Measurements from ENCODE around the gene XPR1.
"Not testable (repeated sequence)": the region's sequence is repeated elsewhere in the genome, so short reads cannot be mapped to it uniquely, and the experiment has no call there.

The XPR1 gene

GRCh38 chr1:180722586-180722985, 90.8 kb downstream of the XPR1 start:
- DNase-seq (ENCODE audit: low spot score), result no peak

- no peak for DNase-seq (ENCODE audit: low spot score)
Observed at GRCh38 chr1:180724055-180724454, 92.2 kb downstream of the XPR1 start.

- DNase-seq (ENCODE audit: low spot score), result not testable (repeated sequence)
Observed at GRCh38 chr1:180726024-180726423, 94.2 kb downstream of the XPR1 start.

- not testable (repeated sequence) for DNase-seq (ENCODE audit: low spot score)
Observed at GRCh38 chr1:180727751-180728150, 95.9 kb downstream of the XPR1 start.

- DNase-seq (ENCODE audit: low spot score), result no peak
Observed at GRCh38 chr1:180728472-180729106, 96.8 kb downstream of the XPR1 start.

- DNase-seq (ENCODE audit: low spot score), result no peak
Observed at GRCh38 chr1:180731131-180731530, 99.3 kb downstream of the XPR1 start.

- no peak for DNase-seq (ENCODE audit: low spot score)
Observed at GRCh38 chr1:180732866-180733265, 101.0 kb downstream of the XPR1 start.

DNA sequence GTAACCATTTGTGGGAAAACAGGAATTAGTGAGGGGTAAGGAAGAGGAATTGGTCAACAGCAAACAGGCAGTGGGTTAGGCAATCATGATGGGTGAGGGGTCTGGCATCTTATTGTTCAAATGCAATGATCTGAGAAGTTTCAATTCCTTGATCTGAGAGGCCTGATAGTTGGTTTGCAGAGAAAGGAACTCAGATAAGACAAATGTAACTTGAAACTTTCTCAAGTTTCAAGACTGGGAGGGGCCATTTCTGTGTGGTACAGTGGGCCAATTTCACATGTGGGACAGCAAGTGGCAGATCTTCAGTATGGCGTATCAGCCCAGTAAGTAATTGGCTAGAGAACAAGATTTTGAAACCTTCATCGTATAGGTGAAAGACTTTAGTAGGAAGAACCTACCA, 102.5 kb downstream of the XPR1 start:
- DNase-seq (ENCODE audit: low spot score), result no peak

- DNase-seq (ENCODE audit: low spot score), result no peak
Observed at GRCh38 chr1:180742663-180743062, 110.8 kb downstream of the XPR1 start.

DNA sequence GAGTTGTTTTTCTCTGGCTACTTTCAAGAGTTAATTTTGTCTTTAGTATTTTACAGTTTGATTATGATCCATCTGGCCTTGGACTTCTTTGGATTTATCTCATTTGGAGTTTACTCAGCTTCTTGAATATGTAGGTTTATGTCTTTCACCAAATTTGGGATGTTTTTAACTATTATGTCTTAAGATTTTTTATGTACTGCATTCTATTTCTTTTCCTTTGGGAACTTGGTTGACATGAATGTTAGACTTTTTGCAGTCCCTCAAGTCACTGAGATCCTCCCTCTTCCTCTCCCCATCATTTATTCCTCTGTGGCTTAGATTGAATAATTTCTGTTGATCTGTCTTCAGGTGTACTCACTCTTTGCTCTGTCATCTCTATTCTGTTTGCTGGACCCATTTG, 112.0 kb downstream of the XPR1 start:
- no peak for DNase-seq (ENCODE audit: low spot score)

- DNase-seq (ENCODE audit: low spot score), result no peak
Observed at GRCh38 chr1:180745098-180745497, 113.3 kb downstream of the XPR1 start.

DNA sequence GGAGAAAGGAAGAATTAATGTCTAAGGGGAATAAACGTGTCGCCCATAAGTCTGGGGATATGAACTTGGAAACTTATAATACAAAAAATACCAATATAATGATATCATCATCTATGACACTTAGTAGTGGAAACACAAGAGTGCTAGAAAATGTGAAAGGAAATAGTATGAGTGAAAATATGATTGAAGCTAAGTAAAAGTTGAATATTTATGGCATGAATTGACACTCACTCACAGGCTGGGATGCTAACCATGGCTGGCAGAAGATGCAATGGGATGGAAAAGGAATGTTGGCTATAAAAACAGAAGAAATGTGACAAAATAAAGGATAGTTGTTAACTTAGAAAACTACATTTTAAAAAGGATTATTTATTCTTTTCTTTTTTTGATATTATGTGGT, 120.1 kb downstream of the XPR1 start:
- DNase-seq (ENCODE audit: low spot score), result no peak

DNA sequence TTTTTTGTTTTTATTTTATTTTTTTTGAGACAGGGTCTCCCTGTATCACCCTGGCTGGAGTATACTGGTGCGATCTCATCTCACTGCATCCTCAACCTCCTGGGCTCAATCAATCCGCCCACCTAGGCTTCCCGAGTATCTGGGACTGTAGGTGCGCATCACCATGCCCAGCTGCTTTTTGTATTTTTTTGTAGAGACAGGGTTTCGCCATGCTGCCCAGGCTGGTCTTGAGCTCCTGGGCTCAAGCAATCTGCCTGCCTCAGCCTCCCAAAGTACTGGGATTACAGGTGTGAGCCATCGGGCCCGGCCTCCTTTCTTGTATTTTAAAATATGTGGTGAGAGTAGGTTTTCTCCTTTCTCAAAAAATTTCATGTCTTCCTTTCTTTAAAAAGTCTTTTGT, 122.6 kb downstream of the XPR1 start:
- no peak for DNase-seq (ENCODE audit: low spot score)

DNA sequence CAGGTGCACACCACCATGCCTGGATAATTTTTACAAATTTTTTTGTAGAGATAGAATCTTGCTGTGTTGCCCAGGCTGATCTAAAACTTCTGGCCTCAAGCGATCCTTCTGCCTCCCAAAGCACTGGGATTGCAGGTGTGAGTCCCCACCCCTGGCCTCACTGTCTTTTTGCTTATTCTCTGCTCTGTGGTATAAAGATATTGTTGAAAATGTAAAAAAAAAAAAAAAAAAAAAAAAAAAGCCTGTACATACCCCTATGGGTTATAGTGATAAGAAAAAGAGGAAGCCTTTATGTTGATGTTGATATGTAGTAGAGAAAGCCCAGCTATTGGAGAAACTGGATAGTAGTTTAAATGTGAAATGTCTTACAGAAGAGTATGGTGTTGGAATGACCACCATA, 125.8 kb downstream of the XPR1 start:
- no peak for DNase-seq (ENCODE audit: low spot score)

- no peak for DNase-seq (ENCODE audit: low spot score)
Observed at GRCh38 chr1:180762796-180763195, 131.0 kb downstream of the XPR1 start.

GRCh38 chr1:180765151-180765550, 133.3 kb downstream of the XPR1 start:
- DNase-seq (ENCODE audit: low spot score), result no peak

GRCh38 chr1:180769889-180770288, 138.1 kb downstream of the XPR1 start:
- no peak for DNase-seq (ENCODE audit: low spot score)

GRCh38 chr1:180773210-180773865, 141.5 kb downstream of the XPR1 start:
- DNase-seq (ENCODE audit: low spot score), result no peak

DNA sequence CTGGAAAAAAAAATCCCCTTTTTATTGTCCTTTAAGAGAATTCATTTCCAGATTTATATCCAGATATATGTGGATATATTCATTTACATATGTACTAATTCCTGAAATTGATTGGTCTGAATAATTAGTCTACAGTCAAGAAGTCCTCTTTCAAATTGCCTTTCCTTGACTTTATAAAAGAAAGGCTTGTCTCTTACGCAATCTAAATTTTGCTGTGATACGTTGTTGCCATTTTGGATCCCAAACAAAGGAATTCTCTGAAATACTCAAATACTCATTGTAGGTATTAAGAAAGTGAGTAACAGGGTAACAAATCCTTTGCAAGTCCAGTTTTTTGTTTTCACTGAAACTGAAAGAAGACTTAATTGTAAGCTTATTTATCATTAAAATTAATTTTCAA, 144.0 kb downstream of the XPR1 start:
- DNase-seq (ENCODE audit: low spot score), result no peak

GRCh38 chr1:180777072-180777689, 145.4 kb downstream of the XPR1 start:
- DNase-seq (ENCODE audit: low spot score), result no peak

- DNase-seq (ENCODE audit: low spot score), result no peak
Observed at GRCh38 chr1:180778782-180779398, 147.1 kb downstream of the XPR1 start.

GRCh38 chr1:180779584-180779983, 147.8 kb downstream of the XPR1 start:
- DNase-seq (ENCODE audit: low spot score), result no peak

GRCh38 chr1:180781718-180782117, 149.9 kb downstream of the XPR1 start:
- no peak for DNase-seq (ENCODE audit: low spot score)

Data from CD4-positive, alpha-beta T cell treated with Interleukin-6 at 100 ng/mL for 8 hours (primary cell).